Globus pallidus (tissue), 1 donor: ENCODE measurements around the gene TPCN1.
A peak's percentile ranks its signal among the peaks of the same experiment; 100 is the strongest.

Source experiments
- DNase-seq: peaks from one replicate; pipeline ENCODE4 v3.0.0-alpha.2; 2015; ENCODE audit warnings: low spot score

The TPCN1 gene

DNA sequence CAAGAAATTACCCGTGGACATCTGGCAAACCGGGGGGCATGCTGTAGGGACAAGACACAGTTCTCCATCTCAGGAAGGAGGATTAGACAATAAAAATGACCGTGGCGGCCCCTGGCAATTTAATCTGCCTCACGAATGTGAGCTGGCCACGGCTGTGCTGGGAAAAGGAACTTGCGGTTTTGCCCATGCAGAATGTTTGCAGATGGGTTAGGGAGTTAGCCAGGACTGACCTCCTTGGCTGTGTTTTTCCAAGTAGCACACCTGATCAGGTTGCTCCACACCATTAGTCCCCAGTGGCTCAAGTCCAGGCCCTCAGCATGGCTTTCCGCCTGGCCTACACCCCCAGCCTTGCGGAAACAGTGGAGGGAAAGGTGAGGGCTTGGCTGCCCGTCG, 20.8 kb downstream of the TPCN1 start:
- no peak for DNase-seq

DNA sequence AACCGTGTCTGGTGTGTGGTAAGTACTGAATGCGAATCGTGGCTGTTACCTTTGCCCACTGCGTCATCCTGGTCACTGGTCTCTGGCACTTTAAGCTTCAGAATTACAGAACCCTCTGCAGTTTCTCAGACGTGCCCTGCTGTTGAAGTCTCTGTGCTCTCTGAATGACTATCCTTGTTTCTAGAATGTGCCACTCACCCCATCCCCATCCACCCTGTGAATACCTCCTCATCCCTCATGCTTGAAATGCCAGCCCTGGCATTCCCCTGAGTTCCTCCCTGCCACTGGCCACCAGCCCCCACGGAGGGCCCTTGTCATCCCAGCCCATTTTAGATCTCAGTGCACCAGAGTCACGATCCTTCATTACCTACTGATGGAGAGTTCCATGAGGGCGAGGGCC, 21.3 kb downstream of the TPCN1 start:
- DNase-seq: no peak

DNA sequence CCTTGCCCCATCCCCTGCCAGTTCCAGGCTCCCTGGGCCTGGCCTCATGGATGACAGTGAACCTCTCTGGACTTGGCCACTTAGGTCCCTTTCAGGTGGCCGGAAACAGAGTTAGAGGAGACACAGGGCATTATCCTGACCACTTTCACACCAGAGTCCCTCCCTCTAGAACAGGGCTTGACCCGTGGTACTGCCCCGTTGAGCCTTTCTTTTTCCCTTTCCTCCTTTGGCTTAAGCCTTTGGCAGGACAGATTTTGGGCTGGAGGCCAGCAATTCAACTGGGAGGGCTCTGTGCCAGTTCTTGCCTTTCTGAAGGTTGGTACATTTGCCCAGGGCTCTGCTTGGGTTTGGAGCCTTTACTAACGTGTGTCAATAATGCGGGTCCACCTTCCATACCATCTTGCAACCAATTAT, 22.8 kb downstream of the TPCN1 start:
- peak; percentile 88 for DNase-seq

DNA sequence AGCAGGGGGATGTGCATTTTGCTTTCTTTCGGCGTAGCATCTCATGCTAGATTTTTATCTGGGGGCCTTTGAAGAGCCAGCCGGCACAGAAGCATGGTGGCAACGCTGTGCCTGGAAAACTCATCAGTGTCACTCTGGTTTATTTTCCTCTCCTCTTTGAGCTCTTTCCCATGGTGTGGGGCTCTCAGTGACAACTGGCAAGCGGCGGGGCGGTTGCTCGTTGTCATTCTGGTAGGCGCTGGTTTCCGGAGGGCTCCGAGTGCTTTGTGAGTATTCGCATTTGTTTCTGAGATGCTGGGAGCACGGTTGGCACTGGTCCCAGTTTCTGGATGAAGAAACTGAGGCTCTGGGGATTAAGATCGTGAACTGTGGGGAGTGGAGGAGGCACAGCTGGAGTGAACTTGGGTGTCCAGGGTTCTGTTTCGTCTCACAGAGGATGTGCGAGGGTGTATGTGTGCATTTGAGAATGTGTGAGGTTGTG, 23.3 kb downstream of the TPCN1 start:
- peak; percentile 54 for DNase-seq

DNA sequence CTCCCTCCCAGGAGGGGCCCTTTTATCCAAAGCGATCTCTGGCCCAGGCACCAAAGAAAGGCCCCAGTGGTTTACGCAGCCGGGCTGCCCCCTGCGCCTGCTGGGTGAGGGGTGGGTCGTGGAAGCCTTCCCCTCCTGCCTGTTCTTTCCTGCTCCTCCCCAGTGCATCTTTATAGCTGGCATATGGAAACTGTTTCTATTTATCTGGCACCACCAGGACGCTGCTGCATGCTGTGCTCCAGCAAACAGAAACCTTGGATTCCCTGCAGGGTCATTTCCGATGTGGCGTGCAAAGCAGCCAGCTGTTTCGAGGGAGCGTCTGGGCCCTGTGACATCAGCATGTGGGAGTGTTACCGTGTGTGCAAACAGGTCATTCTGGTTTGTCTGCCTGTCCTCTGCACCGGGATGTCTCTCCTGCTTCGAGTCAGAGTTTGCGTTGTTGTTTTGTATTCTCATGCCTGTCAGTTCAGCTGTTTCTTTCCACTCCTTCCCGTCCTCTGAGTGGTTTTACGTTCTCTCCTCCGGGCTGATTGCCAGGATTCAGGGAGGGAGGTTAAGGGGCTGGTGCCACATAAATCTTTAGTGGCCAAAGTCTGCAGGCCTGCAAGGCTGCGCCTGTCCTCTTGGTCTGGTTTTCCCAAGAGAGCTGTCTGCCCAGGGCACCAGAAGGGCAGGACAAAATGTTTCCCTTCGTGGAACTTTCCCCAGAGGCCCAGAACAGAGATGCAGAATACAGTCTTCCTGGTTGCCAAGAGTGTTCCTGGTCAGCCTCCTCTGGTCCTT, 24.6 kb downstream of the TPCN1 start:
- DNase-seq: peak; percentile 69

DNA sequence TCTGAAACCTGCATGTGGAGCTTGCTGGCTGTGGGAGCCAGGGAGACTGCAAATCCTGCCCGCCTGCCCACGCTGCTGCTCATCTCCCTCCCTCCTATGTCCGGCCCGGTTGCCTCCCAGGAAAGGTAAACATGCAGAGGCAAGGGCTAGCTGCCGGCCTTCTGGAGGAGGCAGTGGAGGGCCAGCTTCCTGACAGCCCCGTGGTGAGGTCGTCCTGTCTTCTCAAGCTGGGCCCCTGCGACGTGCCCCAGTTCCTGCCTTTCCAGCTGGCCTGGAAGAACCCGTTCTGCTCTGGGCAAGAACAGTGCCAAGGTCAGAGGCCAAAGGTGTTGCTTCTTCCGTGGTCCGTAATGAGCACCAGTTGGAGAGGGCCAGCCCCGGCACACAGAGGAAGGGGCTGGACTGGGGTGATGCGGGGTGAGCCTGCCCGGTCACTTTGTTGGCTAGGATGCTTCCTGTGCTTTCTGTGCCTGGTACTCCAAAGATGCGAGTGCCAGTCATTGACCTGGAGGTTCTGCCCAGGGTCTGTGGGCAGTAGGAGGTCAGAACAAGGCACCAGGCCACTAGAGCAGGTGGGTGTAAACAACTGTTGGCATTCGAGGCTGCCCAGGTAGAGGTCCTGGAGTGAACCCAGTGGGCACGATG, 25.3 kb downstream of the TPCN1 start:
- peak; percentile 49 for DNase-seq

DNA sequence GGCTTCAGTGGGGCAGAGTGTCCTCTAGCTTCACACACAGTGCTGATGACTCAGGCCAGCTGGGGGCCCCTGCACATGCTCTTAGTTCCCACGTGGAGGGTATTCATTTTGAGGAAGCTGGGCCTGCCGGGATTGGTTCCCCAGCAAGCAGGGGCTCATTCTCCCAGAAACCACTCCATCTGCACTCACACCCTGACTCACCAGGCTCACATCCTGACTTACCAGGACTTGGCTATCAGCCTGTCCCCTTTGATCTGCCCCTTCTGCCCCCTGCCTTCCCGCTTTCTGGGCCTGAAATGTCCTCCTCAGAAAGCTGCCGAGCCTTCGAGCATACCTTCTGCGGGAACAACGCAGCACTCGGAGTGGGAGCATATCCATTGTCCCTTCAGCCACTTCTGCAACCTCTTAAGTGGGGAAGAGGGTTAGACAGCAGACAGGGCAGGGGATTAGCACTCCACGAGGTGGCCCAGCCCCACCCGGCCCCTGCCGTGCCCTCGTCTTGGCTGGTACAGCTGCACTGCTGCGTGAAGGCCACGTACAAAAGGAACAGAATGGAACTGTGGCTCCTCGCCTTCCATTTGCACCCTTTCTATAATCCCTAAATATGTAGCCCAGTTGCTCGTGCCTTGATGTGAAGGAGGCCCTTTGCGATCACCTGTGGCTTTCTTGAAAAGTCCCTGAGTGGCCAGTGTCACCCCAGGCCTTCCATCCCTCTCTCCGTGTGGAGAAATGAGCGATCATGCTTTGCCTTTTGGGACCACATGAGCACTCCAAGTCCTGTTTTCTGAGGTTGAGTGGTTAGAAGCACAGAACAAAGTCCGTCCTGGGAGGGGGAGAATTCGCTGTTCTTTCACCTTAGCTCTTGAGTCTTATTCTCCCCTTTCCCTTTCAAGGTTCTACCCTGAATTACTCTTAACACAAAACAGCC, 26.1 kb downstream of the TPCN1 start:
- DNase-seq: no peak

DNA sequence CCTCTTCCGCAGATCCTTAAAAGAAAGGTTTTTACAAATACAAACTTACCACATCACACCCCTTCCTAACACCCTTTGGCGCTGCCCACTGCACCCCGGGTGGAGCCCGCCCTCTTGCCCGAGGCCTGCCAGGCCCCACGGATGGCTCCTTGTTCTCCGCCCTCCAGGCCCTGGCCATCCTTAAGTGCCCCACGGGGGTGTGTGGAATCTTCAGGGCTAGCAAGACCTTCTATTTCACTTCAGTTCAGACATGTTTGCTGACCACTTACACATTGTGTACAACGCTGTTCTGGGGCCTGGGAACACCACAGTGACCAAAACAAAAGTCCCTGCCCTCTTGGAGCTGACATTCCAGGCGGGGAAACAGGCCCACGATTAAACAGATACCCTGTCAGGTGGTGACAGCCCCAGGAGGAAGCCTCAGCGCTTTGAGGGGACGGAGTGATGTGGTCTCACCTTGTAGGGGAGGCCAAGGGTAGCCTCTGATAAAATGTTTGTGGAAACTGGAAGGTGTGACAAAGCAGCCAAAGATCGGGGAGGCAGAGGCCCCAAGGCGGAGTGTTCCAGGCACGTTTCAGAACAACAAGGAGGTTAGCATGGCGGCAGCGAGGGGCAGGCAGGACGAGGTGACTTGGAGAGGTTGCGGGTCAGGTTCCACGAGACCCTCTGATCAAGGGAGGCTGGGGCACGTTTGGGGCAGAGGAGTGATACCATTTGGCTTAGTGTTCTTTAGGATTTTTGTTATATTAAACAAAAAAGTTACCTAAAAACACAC, 27.0 kb downstream of the TPCN1 start:
- DNase-seq: no peak

DNA sequence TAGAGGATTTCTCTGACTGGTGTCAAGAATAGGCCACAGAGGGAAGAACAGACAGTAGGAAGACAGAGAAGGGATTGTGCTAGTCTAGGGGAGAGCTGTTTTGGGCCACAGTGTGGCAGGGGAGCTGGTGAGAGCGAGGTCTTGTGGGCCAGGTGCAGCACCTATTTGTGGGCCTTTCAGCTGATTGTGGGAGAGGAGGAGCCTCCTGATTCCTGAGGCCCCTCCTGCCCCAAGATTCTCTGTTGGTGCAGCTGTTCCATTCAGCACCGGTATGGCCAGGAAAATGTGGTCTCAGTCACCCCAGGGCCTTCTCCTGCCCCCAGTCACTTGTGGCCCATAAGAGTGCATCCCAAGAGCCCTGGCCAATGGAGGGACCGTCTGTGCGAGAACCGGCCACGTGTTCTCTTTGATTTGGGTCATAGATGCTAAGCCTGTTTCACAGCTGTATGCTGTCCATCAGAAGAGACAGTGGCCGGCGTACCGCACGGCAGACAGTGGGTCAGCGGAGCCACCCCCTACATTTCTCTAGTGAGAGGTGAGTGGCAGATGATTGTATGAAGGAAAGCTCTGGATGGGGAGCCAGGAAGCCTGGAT, 27.7 kb downstream of the TPCN1 start:
- no peak for DNase-seq

DNA sequence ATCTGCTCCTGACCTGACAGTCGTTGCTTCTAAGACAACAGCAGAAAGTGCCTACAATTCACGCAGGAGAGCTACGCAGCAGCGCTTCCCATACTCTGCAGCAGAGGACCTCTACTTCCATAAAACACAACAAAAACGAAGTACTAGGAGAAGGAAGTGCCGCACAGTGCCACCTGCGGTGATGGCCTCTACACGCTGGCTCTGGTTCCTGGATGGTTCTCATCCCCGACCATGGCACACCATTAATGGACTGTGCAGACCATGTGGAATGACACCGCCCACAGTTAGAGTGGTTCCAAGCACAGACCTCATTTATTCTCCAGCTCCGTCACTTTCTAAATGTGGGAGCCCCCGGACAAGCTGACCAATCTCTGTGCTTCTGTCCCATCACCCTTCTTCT, 28.3 kb downstream of the TPCN1 start:
- no peak for DNase-seq

DNA sequence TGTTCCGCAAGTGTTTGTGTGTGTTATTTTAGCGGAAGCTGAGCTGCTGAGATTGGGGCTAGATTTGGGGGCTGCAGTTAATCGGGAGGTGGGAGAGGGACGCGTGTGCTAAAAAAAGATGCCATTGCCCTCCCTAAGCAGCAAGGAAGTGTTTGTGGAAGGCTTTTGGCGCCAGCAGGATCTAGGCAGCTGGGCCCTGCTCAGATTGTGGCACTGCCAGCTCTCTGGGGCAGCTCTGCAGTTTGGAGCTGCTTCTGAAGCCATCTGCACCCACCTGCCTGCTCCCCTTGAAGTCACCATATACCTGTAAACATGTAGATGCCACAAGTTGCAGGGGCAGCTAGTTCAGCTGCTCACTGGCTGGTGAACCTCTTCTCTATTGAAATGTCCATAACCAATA, 28.8 kb downstream of the TPCN1 start:
- DNase-seq: no peak

DNA sequence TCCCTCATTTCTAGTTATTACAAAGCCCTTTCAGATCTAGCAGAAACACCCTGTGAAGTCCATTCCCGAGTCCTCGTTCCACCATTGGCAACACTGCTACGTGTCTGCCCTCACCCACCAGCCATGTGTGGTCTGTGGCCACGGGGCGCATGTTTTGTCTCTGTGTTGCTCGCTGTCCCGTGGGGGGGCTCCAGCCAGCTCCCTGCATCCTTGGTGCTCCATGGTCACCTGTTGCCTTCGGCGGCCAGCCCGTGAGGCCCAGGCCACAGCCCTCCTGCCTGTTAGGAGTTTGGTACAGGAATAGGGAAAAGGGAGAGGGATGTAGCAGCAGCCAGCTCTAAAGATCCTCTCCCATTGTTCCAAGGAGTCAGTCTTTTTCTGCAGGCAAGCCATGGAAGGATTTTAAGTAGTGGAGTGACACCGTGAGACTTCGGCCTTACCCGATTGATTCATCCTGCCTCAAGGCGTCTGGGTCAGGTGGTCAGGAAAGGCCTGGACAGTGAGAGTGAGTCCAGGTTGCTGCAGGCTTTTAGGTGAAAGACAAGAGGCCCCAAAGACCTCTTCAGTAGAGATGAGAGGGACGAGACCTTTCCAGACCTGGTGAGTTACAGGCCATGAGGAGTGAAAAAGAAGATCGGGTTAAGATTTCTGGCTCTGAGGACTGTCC, 30.3 kb downstream of the TPCN1 start:
- no peak for DNase-seq

DNA sequence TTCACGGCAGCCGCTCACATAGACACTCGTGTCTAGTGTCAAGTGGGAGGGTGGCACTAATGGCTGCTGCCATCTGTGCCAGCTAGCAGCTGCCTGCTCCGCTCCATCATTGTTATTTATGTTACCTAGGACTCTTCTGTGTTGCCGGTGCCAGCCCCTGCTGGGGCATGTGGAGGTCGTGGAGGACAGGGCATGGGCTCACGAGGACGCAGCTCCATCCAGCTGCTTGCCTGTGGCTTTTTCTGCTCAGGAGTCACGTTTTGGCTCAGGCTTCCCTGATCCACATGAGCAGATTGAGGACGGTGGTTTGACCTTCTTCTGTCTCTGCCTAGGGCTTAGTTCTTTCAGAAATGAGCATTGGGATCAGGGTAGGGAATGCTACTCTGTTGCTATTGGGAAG, 31.2 kb downstream of the TPCN1 start:
- no peak for DNase-seq

DNA sequence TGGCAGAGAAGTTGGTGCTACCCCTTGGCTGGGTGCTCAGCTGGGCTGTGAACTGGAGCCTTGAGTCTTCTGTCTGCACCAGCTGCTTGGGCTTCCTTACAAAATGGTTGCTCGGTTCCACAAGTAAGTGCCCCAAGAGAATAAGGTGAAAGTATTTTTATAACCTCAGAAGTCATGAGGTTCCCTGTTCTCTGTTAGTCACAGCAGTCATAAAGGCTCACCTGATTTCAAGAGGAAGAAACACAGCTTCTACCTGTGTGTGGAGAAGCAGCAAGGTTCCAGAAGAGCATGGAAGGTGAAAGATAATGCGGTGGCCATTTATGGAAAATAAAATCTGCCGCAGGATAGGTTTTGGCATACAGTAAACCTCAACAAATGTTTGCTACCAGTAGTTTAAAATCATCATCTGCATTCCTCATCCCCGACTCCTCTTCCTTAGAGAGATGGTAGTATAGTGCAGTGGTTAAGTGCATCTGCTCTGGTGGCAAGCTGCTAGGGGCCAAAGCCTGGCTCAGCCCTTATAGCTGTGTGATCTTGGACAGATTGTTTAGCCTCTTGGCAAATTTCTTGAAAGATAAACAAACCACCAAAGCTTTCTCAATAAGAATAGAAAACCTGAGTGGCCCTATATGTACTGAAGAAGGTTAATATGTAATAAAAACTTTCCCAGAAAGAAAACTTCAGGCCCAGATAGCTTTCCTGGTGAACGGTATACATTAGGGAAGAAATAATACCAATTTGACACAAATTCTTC, 32.4 kb downstream of the TPCN1 start:
- DNase-seq: no peak

DNA sequence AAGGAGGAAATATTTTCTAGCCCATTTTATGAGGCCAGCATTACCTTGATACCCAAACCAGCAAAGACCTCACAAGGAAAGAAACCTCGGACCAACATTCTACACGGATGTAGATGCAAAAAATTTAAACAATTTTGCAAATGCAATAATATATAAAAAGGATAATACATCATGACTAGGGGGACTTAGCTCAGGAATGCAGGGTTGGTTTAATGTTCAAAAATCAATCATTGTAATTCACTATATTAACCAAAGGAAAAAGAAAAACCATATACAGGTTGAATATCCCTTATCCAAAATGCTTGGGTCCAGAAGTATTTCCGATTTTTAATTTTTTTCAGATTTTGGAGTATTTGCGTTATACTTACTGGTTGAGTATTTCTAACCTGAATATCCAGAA, 33.0 kb downstream of the TPCN1 start:
- DNase-seq: no peak

DNA sequence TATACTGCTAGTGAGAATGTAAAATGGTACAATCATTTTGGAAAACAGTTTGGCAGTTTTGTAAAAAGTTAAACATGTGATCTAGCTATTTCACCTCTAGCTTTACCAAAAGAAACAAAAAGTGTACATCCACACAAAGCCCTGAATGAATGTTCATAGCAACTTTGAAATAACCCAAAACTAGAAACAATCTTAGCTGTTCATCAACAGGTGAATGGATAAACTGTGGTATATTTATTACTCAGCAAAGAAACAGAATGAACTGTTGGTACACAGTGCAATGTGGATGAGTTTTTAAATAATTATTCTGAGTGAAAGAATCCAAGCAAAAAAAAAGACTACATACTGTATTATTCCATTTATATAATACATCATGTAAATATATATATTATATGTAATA, 36.3 kb downstream of the TPCN1 start:
- DNase-seq: no peak

DNA sequence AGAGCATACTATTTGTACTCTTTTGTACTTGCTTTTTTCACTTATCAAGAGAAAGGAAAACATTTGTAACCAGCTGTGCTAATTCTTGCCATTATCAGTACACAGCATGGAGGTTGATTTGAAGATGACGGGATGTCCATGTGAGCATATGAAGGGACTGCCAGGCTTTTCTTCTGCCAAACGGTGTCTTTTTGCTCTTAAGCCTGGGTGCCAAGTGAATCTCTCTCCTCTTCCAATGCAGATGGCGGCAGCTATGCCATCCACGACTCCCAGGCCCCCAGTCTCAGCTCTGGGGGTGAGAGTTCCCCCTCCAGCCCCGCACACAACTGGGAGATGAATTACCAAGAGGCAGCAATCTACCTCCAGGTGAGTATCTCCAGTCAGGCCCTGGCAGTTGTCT, 38.9 kb downstream of the TPCN1 start:
- peak; percentile 58 for DNase-seq

DNA sequence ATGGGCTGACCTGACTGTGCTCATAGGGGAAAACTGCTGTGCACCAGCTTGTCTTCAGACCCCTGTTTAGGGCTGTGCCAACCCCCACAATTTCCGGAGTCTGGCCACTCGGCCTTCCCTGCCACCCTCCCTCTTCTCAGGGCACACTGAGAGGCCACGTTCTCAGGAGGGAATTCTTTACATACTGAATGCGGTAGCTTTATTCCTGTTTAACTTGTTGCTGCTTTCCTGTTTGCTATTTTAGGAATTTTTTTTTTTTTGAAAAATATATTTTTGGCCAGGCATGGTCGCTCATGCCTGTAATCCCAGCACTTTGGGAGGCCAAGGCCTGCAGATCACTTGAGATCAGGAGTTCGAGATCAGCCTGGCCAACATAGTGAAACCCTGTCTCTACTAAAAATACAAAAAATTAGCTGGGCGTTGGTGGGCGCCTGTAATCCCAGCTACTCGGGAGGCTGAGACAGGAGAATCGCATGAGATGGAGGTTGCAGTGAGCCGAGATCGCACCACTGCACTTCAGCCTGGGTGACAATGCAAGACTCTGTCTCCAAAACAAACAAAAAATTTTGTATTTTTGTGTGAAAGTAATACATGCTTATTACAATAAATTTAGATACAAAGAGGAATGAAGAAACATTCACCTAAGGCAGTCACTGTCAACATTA, 39.5 kb downstream of the TPCN1 start:
- DNase-seq: no peak

DNA sequence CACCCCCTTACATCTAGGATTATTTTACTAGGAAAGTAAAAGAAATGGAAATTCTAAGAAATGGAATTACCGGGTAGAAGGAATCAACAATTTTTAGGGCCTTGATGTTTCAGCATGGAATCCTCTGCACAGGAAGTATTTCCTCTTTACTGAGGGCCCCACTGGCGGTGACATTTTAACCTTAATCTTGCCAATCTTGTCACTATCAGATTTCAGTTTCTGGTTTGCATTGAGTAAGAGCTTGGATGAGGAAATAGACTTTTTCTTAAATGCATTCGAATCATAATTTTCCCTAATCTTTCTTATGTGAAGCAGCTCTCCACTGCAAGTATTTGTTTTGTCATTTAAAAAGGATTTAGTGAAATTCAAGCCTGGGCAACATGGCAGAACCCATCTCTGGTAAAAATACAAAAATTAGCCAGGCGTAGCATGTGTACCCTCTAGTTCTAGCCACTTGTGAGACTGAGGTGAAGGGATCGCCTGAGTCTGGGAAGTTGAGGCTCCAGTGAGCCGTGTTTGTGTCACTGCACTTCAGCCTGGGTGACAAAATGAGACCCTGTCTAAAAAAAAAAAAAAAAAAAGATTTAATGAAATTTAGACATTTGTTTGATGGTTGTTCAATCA, 40.7 kb downstream of the TPCN1 start:
- no peak for DNase-seq
